Endothelial cell of umbilical vein (primary cell): Measurements from ENCODE around the gene ZNF688. TPM values are rescaled to one million over a fixed set of nuclear protein-coding genes. Genes with fewer than 3 reads are reported as not detected.
"Not testable (repeated sequence)": the region's sequence is repeated elsewhere in the genome, so short reads cannot be mapped to it uniquely, and the experiment has no call there.

Source experiments
- BruUV-seq: library from RNA; stranded (reverse); fragments of 400-500 nt; replicated peaks from 2 replicates; lab custom pipeline; 2021; lab: Mats Ljungman, UMichigan
- CTCF ChIA-PET: fragments of 300-600, 350-600 bp; sonication (Branson Sonifier 250); formaldehyde crosslinking; loops from one replicate; lab custom pipeline; 2021; ENCODE audit warnings: antibody characterized with exemption, inconsistent platforms; lab: Charles Lee
- POLR2A ChIA-PET: fragments of 300-600, 350-600 bp; sonication (Branson Sonifier 250); formaldehyde crosslinking; loops from one replicate; lab custom pipeline; 2021; ENCODE audit warnings: antibody characterized with exemption, inconsistent platforms; lab: Charles Lee
- DNase-seq: peaks from one replicate; pipeline ENCODE4 v3.0.0-alpha.2; 2011; ENCODE audit warnings: low read depth, low spot score
- FAIRE-seq: peaks from 2 replicates; lab custom pipeline; 2011; peaks lifted over from hg19 to GRCh38; lab: Jason Lieb, UNC
- H2AFZ ChIP-seq: 2 replicates; pipeline ENCODE4 v1.6.0; 2012; ENCODE audit warnings: low read depth, low read length, control low read depth, inconsistent platforms
- H3K27ac ChIP-seq: 2 replicates; pipeline ENCODE4 v1.5.1; 2011; ENCODE audit warnings: low read depth, mild to moderate bottlenecking, control low read depth, low read length, moderate library complexity; ENCODE audit not compliant: insufficient read depth
- H3K27me3 ChIP-seq, 2 experiments: 2 replicates each; pipeline versions ENCODE4 v1.6.0 to v1.6.1; 2011; ENCODE audit warnings: low read length in 2 of 2, mixed read lengths in 1 of 2; ENCODE audit not compliant: control insufficient read depth in 2 of 2, insufficient read depth in 2 of 2
- H3K36me3 ChIP-seq, 2 experiments: 2 replicates in 1 of 2; 3 replicates in 1 of 2; pipeline ENCODE4 v1.5.1; 2011; ENCODE audit warnings: low read length in 2 of 2, mild to moderate bottlenecking in 1 of 2, moderate library complexity in 1 of 2; ENCODE audit not compliant: control insufficient read depth in 2 of 2, insufficient read depth in 2 of 2; ENCODE audit errors: extremely low read depth in 1 of 2
- H3K4me1 ChIP-seq: 3 replicates; pipeline ENCODE4 v1.5.1; 2011; ENCODE audit warnings: mild to moderate bottlenecking, low read length; ENCODE audit not compliant: control insufficient read depth, insufficient read depth; ENCODE audit errors: extremely low read depth
- H3K4me2 ChIP-seq: 2 replicates; pipeline ENCODE4 v1.6.1; 2011; ENCODE audit warnings: low read length, control low read depth, mixed read lengths; ENCODE audit not compliant: insufficient read depth
- H3K4me3 ChIP-seq, 3 experiments: fragments of 200-600 bp in 1 of 3; sonication (generic), shearing (Covaris generic) in 1 of 3; replicated peaks in 1 of 3; 2 replicates each; pipeline ENCODE4 v1.5.1; 2011 to 2016; ENCODE audit warnings: control low read depth in 3 of 3, low read length in 3 of 3, mild to moderate bottlenecking in 2 of 3, inconsistent platforms in 1 of 3, low read depth in 1 of 3, moderate library complexity in 1 of 3; ENCODE audit not compliant: insufficient read depth in 1 of 3
- H3K79me2 ChIP-seq: 2 replicates; pipeline ENCODE4 v1.6.0; 2012; ENCODE audit warnings: low read length, inconsistent platforms; ENCODE audit not compliant: control insufficient read depth, insufficient read depth
- H3K9ac ChIP-seq: replicated peaks from 2 replicates; pipeline ENCODE3; 2011; ENCODE audit warnings: low read length, control low read depth; ENCODE audit not compliant: insufficient read depth; ENCODE audit errors: extremely low read depth
- H3K9me1 ChIP-seq: replicated peaks from 3 replicates; pipeline ENCODE4 v1.6.0; 2011; ENCODE audit warnings: mild to moderate bottlenecking, low read length; ENCODE audit not compliant: control insufficient read depth, insufficient read depth; ENCODE audit errors: extremely low read depth
- H3K9me3 ChIP-seq: replicated peaks from 2 replicates; pipeline ENCODE4 v1.5.1; 2012; ENCODE audit warnings: low read length, inconsistent platforms; ENCODE audit not compliant: control insufficient read depth, insufficient read depth
- H4K20me1 ChIP-seq: replicated peaks from 2 replicates; pipeline ENCODE3; 2011; ENCODE audit warnings: mild to moderate bottlenecking, low read length; ENCODE audit not compliant: control insufficient read depth, insufficient read depth; ENCODE audit errors: extremely low read depth
- FOS ChIP-seq: IDR thresholded peaks from 2 replicates; pipeline ENCODE4 v1.6.1; 2011; ENCODE audit warnings: mild to moderate bottlenecking, low read length, moderate library complexity, borderline replicate concordance; ENCODE audit not compliant: insufficient read depth
- JUN ChIP-seq: IDR thresholded peaks from 2 replicates; pipeline ENCODE4 v1.6.1; 2011; ENCODE audit warnings: borderline replicate concordance, low read depth; ENCODE audit not compliant: insufficient read length, insufficient read depth
- MAX ChIP-seq: IDR thresholded peaks from 2 replicates; pipeline ENCODE4 v1.6.1; 2011; ENCODE audit not compliant: insufficient read depth, insufficient read length
- dilution Hi-C: fragments of 300-500 bp; cut with MboI; formaldehyde crosslinking; loops from one replicate; pipeline ENCODE4 v1.15.0; 2019; ENCODE audit warnings: low sequenced_read_pairs; ENCODE audit not compliant: extremely low pct_ligation_motif_present
- intact Hi-C: fragments of 100-400 bp; cut with micrococcal nuclease; formaldehyde crosslinking; loops from one replicate; pipeline ENCODE4 v1.10.0; 2022
- polyA plus RNA-seq, 4 experiments: library from polyadenylated mRNA; depleted of rRNA in 3 of 4; stranded (reverse) in 3 of 4; unstranded in 1 of 4; fragments of >200 nt; gene quantifications; 2 replicates each; pipeline versions ENCODE4 v1.2.1 to v1.2.3, GENCODE V29; 2011 to 2012; ENCODE audit warnings: missing spikeins in 1 of 4
- total RNA-seq: library from RNA; stranded (reverse); gene quantifications from 2 replicates; pipeline ENCODE4 v1.2.3, GENCODE V29; 2021

The ZNF688 gene
- total and polyA plus RNA-seq, 2 donors (not counting 3 experiments of a cell fraction or from before 2014, with no cell fraction given), result 5.4 to 10.9 TPM

GRCh38 chr16:30541502-30542329 is 29.8 kb downstream of the ZNF688 start:
- Histone ChIP-seq H3K79me2 (no peaks in the 10 kb centered on the region), H3K4me3 (no peak overlapping the region), H4K20me1 (no peaks in the 10 kb centered on the region), H3K36me3 (no peaks in the 10 kb centered on the region), H3K4me2 (no peak overlapping the region), H3K9ac (peak overlapping the region; percentile 24), H3K9me3 (no peaks in the 10 kb centered on the region), H2AFZ (no peak overlapping the region), H3K4me1 (peaks cover 12% of the 10 kb centered on the region), H3K27me3 (no peaks in the 10 kb centered on the region), H3K27ac (peak overlapping the region; percentile 29), H3K9me1 (no peaks in the 10 kb centered on the region)
- POLR2A ChIA-PET, result no interaction called here
- dilution Hi-C loops, result no loop called here
- BruUV-seq, result no TSS peak
- peak; percentile 96 for FAIRE-seq
- intact Hi-C loops, result no loop called here
- DNase-seq, result peak; percentile 59
- CTCF ChIA-PET, result no interaction called here
- no peak for TF ChIP-seq MAX
- TF ChIP-seq FOS, result peak; percentile 60
- peak; percentile 73 for TF ChIP-seq JUN

- dilution Hi-C loops, H3K27me3 ChIP-seq, H4K20me1 ChIP-seq, H3K27ac ChIP-seq, H3K9me3 ChIP-seq, H2AFZ ChIP-seq, H3K9me1 ChIP-seq, H3K9ac ChIP-seq, intact Hi-C loops, FAIRE-seq, H3K79me2 ChIP-seq, BruUV-seq, H3K4me3 ChIP-seq, H3K36me3 ChIP-seq, DNase-seq, POLR2A ChIA-PET, H3K4me2 ChIP-seq: not testable (repeated sequence)
- CTCF ChIA-PET, result interaction anchor here (1.1 kb wide), 1 partner anchor 17 kb away, joined by 3 read pairs; the partner anchor contains the start of gene ZNF764
- H3K4me1 ChIP-seq, result peaks cover 13% of the 10 kb centered on the region
These were observed 30.5 kb downstream of the ZNF688 start for GRCh38 chr16:30540916-30541464.

- intact Hi-C loops, dilution Hi-C loops: not testable (repeated sequence)
These were observed 31.5 kb downstream of the ZNF688 start for GRCh38 chr16:30539986-30540526.

More at GRCh38 chr16:30539986-30540526, 31.5 kb downstream of the ZNF688 start:
- DNase-seq, POLR2A ChIA-PET, H4K20me1 ChIP-seq, BruUV-seq, H3K9ac ChIP-seq, FAIRE-seq, H3K4me2 ChIP-seq, H3K9me1 ChIP-seq, H2AFZ ChIP-seq, H3K79me2 ChIP-seq, H3K27ac ChIP-seq, H3K9me3 ChIP-seq, H3K27me3 ChIP-seq, H3K4me3 ChIP-seq, H3K36me3 ChIP-seq: not testable (repeated sequence)
- CTCF ChIA-PET, result interaction anchor here (1.1 kb wide), 1 partner anchor 18 kb away, joined by 3 read pairs; the partner anchor contains the start of gene ZNF764
- peaks cover 22% of the 10 kb centered on the region for H3K4me1 ChIP-seq
